Chondrocyte (in vitro differentiated cells): ENCODE data around the gene KLHL6. TPM values are rescaled to one million over a fixed set of nuclear protein-coding genes. Genes with fewer than 3 reads are reported as not detected.

Source experiments
- DNase-seq: peaks from one replicate; pipeline ENCODE4 v3.0.0; 2021; ENCODE audit warnings: mixed read lengths, low spot score
- H3K27ac Mint-ChIP-seq: one replicate; pipeline ENCODE4 v1.8.0; 2021; ENCODE audit warnings: mild to moderate bottlenecking, moderate library complexity, mixed read lengths; ENCODE audit not compliant: unreplicated experiment
- H3K27me3 Mint-ChIP-seq: 2 replicates; pipeline ENCODE4 v1.8.0; 2021; ENCODE audit warnings: low read depth, mixed read lengths
- H3K36me3 Mint-ChIP-seq: 2 replicates; pipeline ENCODE4 v1.8.0; 2021; ENCODE audit warnings: low read depth, mixed read lengths
- H3K4me1 Mint-ChIP-seq: 2 replicates; pipeline ENCODE4 v1.8.0; 2021; ENCODE audit warnings: low read depth, mild to moderate bottlenecking, mixed read lengths
- H3K4me3 Mint-ChIP-seq: one replicate; pipeline ENCODE4 v1.8.0; 2021; ENCODE audit warnings: mild to moderate bottlenecking, moderate library complexity, mixed read lengths; ENCODE audit not compliant: unreplicated experiment
- H3K9me3 Mint-ChIP-seq: 2 replicates; pipeline ENCODE4 v1.8.0; 2021; ENCODE audit warnings: low read depth, mixed read lengths
- total RNA-seq: library from RNA; stranded (reverse); gene quantifications from 3 replicates; pipeline ENCODE4 v1.2.1, GENCODE V29; 2021
- TF ChIP-seq, protein P1 (sequence below): fragments of 200-600 bp; sonication (generic); IDR thresholded peaks from 2 replicates; pipeline ENCODE4 v1.5.0; 2021; ENCODE audit warnings: antibody characterized with exemption, mild to moderate bottlenecking, moderate library complexity

KLHL6 gene
- total RNA-seq, 1 donor from 2014 or later, result not detected

DNA sequence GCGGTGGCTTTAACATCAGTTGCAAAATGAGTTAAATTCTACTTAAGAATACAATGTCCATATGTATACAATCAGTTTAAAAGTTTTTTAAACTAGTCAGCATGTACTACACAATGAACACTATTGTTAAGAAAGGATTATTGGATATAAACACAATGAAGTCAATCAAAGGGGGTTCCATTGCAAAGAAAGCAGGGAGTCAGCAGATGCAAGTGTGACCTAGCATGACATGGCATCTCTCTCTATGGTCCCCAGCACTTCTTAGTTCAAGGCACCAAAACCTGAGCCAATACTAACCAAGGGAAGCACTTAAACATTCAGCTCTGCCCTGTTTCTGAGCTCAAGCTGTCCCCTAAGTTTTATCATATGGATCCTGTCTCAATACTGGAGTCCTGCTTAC, 17.0 kb downstream of the KLHL6 start:
- Mint-ChIP-seq H3K9me3 (no peaks in the 10 kb centered on the region), H3K4me3 (no peak overlapping the region), H3K27ac (no peak overlapping the region), H3K4me1 (peaks cover 27% of the 10 kb centered on the region), H3K27me3 (no peaks in the 10 kb centered on the region), H3K36me3 (no peaks in the 10 kb centered on the region)
- TF ChIP-seq, protein P1, sequence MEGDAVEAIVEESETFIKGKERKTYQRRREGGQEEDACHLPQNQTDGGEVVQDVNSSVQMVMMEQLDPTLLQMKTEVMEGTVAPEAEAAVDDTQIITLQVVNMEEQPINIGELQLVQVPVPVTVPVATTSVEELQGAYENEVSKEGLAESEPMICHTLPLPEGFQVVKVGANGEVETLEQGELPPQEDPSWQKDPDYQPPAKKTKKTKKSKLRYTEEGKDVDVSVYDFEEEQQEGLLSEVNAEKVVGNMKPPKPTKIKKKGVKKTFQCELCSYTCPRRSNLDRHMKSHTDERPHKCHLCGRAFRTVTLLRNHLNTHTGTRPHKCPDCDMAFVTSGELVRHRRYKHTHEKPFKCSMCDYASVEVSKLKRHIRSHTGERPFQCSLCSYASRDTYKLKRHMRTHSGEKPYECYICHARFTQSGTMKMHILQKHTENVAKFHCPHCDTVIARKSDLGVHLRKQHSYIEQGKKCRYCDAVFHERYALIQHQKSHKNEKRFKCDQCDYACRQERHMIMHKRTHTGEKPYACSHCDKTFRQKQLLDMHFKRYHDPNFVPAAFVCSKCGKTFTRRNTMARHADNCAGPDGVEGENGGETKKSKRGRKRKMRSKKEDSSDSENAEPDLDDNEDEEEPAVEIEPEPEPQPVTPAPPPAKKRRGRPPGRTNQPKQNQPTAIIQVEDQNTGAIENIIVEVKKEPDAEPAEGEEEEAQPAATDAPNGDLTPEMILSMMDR, result no peak
- no peak for DNase-seq

DNA sequence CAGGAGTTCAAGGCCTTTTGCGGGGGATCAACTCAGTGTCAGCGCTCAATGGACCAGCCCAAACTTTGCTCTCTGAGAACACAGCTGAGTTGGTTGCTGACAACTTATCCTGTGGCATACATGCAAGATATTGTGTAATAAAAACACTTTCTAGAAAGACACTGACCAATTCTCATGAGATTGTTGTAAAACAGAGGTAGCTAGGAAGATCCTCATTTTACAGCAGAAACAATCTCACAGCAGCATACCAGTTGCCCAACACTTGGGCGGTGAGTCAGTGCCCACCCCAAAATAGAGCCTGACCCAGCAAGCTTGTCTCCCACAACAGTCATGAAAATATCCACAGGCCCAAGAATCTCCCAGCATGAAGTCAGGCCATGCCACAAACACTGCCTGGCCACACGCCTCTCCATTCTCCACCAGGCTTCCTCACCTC, 18.2 kb downstream of the KLHL6 start:
- no peaks in the 10 kb centered on the region for H3K9me3 Mint-ChIP-seq
- TF ChIP-seq, protein P1, result no peak
- no peaks in the 10 kb centered on the region for H3K27me3 Mint-ChIP-seq
- H3K4me1 Mint-ChIP-seq, result peaks cover 29% of the 10 kb centered on the region
- no peak for DNase-seq
- H3K4me3 Mint-ChIP-seq, result no peak overlapping the region
- peak overlapping the region; percentile 86 for H3K27ac Mint-ChIP-seq
- no peaks in the 10 kb centered on the region for H3K36me3 Mint-ChIP-seq

DNA sequence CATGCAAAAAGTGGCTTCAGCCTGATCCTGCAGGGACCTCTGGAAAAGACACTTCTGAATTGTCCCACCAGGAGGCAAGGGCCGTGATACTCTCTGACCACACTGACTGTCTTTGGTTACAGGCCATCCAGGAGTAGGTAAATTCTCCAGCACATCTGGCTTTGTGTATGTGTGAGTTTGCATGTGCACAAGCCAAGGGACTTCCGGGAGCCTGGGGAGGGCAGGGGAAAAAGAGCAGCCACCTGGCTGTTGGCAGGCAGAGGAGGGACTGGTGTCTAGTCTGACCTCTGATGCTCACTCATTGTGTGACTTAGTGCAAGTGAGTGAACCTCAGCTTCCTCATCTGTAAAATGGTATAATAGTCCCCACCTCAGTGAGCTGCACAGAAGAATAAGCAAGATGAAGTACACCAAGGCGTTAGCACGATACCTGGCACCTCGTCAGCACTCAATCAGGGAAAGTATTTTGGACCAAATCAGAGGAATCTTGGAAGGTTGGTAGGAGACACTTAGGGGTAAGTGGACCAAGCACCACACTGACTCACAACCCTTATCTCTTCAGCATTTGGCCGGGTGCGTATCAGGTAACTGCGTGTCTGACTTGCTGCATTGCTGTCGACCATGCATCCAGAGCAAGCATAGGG, 19.1 kb downstream of the KLHL6 start:
- no peaks in the 10 kb centered on the region for H3K27me3 Mint-ChIP-seq
- no peak overlapping the region for H3K27ac Mint-ChIP-seq
- no peaks in the 10 kb centered on the region for H3K9me3 Mint-ChIP-seq
- DNase-seq, result no peak
- no peak overlapping the region for H3K4me3 Mint-ChIP-seq
- TF ChIP-seq, protein P1, result no peak
- no peaks in the 10 kb centered on the region for H3K36me3 Mint-ChIP-seq
- H3K4me1 Mint-ChIP-seq, result peaks cover 29% of the 10 kb centered on the region

DNA sequence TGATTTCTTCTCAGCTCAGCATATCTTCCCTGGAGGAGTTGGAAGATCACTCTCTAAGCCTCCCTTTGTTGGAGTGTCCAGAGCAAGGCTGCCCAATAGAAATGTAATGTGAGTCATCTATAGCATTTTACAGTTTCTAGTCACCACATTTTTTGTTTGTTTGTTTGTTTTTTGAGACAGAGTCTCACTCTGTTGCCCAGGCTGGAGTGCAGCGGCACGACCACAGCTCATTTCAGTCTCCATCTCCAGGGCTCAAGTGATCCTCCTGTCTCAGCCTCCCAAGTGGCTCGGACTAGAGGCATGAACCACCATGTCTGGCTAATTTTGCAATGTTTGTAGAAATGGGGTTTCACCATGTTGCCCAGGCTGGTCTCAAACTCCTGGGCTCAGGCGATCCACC, 21.3 kb downstream of the KLHL6 start:
- no peaks in the 10 kb centered on the region for H3K9me3 Mint-ChIP-seq
- H3K4me3 Mint-ChIP-seq, result no peak overlapping the region
- peaks cover 44% of the 10 kb centered on the region for H3K4me1 Mint-ChIP-seq
- no peak overlapping the region for H3K27ac Mint-ChIP-seq
- H3K27me3 Mint-ChIP-seq, result no peaks in the 10 kb centered on the region
- no peaks in the 10 kb centered on the region for H3K36me3 Mint-ChIP-seq
- no peak for DNase-seq
- TF ChIP-seq, protein P1, result no peak

DNA sequence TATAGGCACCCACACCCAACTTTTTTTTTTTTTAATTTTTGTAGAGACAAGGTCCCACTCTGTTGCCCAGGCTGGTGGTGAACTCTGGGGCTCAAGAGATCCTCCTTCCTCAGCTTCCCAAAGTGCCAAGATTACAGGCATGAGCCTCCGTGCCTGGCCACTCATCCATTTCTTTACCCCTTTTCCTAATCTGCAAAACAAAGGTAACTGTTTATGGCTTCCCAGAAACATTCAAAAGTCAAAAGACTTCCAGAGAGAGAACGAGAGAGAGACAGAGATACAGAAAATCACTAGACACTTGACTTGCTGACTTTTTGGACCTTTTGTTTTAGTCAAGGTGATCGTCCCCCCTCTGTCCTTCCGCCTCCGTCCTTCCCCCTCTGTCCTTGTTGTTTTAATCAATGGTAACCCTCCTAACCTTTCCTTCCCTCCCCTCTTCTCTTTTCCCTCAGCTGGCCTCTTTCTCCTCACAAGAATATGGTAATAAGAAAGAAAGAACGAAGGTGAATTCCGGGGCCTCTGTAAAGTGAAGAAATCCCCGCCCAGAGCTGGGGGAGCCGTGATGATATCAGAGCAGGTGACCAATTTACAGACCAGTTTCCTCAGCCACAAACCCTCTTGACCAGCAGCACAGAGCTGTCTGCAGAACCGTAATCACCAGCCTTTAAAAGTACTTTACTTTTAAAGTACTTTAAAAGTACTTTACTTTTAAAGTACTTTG, 21.9 kb downstream of the KLHL6 start:
- Mint-ChIP-seq H3K27ac (peak overlapping the region; percentile 56), H3K4me1 (peaks cover 50% of the 10 kb centered on the region), H3K36me3 (no peaks in the 10 kb centered on the region), H3K9me3 (no peaks in the 10 kb centered on the region), H3K27me3 (no peaks in the 10 kb centered on the region), H3K4me3 (no peak overlapping the region)
- TF ChIP-seq, protein P1, result no peak
- DNase-seq, result no peak
